HCT116 (cell line): ENCODE results near the gene EDEM1. TPM values are rescaled to one million over a fixed set of nuclear protein-coding genes. Genes with fewer than 3 reads are reported as not detected.
"Not testable (repeated sequence)": the region's sequence is repeated elsewhere in the genome, so short reads cannot be mapped to it uniquely, and the experiment has no call there.

Source experiments
- ATAC-seq: fragments of 200-7000 bp; cut with Tn5 transposase; 2 replicates; pipeline ENCODE4 v1.9.1; 2020; ENCODE audit warnings: mild to moderate bottlenecking, moderate library complexity
- BruUV-seq: library from RNA; stranded (reverse); fragments of 400-500 nt; replicated peaks from 2 replicates; lab custom pipeline; 2021; lab: Mats Ljungman, UMichigan
- CTCF ChIA-PET: fragments of 300-600 bp; sonication (Branson Sonifier 250); formaldehyde crosslinking; loops from one replicate; lab custom pipeline; 2021; ENCODE audit warnings: antibody characterized with exemption; lab: Charles Lee
- POLR2A ChIA-PET: fragments of 300-600, 350-600 bp; sonication (Branson Sonifier 250); formaldehyde crosslinking; loops from one replicate; lab custom pipeline; 2021; ENCODE audit warnings: antibody characterized with exemption; lab: Charles Lee
- RAD21 ChIA-PET, 2 experiments: fragments of 300-600 bp; sonication (Branson Sonifier 250); formaldehyde crosslinking; loops; one replicate each; lab custom pipeline; 2023; ENCODE audit warnings: low total read pairs in 2 of 2; ENCODE audit not compliant: uncharacterized antibody in 2 of 2, unreplicated experiment in 2 of 2, low non-redundant PET in 1 of 2; lab: Charles Lee
- DNase-seq: peaks from one replicate; pipeline ENCODE4 v3.0.0-alpha.2; 2010; ENCODE audit warnings: low read depth, low spot score
- H2AFZ ChIP-seq: fragments of 200-600 bp; shearing (Covaris generic), sonication (generic); 2 replicates; pipeline ENCODE4 v1.6.1; 2017; ENCODE audit warnings: low read depth, mixed run types, mixed read lengths, antibody characterized with exemption, low read length; ENCODE audit not compliant: poor library complexity, severe bottlenecking
- H3K27ac ChIP-seq: 2 replicates; pipeline ENCODE4 v1.5.1; 2012; ENCODE audit warnings: low read depth, low read length
- H3K27me3 ChIP-seq: fragments of 200-600 bp; sonication (generic); 2 replicates; pipeline ENCODE4 v1.6.1; 2016; ENCODE audit warnings: mixed run types, low read length, mixed read lengths; ENCODE audit not compliant: insufficient read depth
- H3K36me3 ChIP-seq, 2 experiments: fragments of 200-500 bp in 1 of 2; fragments of 200-600 bp in 1 of 2; sonication (Bioruptor generic) in 1 of 2; sonication (generic) in 1 of 2; 2 replicates each; pipeline versions ENCODE4 v1.5.1 to v1.6.1; 2014 to 2016; ENCODE audit warnings: low read length in 2 of 2, inconsistent platforms in 1 of 2, mixed read lengths in 1 of 2, mixed run types in 1 of 2; ENCODE audit not compliant: insufficient read depth in 2 of 2, control insufficient read depth in 1 of 2
- H3K4me1 ChIP-seq, 2 experiments: fragments of 200-600 bp in 1 of 2; sonication (generic) in 1 of 2; 2 replicates each; pipeline versions ENCODE4 v1.5.1 to v1.6.1; 2012 to 2017; ENCODE audit warnings: low read length in 2 of 2, inconsistent platforms in 1 of 2, mild to moderate bottlenecking in 1 of 2, mixed read lengths in 1 of 2, mixed run types in 1 of 2, moderate library complexity in 1 of 2; ENCODE audit not compliant: insufficient read depth in 2 of 2, control insufficient read depth in 1 of 2
- H3K4me2 ChIP-seq: fragments of 200-600 bp; sonication (generic); 2 replicates; pipeline ENCODE4 v1.6.1; 2017; ENCODE audit warnings: mixed run types, low read length, mixed read lengths
- H3K4me3 ChIP-seq, 2 experiments: fragments of 200-600 bp in 1 of 2; sonication (generic) in 1 of 2; replicated peaks in 1 of 2; 2 replicates each; pipeline ENCODE4 v1.5.1; 2011 to 2016; ENCODE audit warnings: low read length in 2 of 2, control low read depth in 1 of 2, low read depth in 1 of 2, mild to moderate bottlenecking in 1 of 2, mixed read lengths in 1 of 2, mixed run types in 1 of 2
- H3K79me2 ChIP-seq: fragments of 200-600 bp; sonication (generic); 2 replicates; pipeline ENCODE4 v1.6.1; 2017; ENCODE audit warnings: mild to moderate bottlenecking, mixed run types, low read length, moderate library complexity, mixed read lengths; ENCODE audit not compliant: insufficient read depth
- H3K9ac ChIP-seq: fragments of 200-600 bp; sonication (generic); 2 replicates; pipeline ENCODE4 v1.6.1; 2016; ENCODE audit warnings: low read length, mixed read lengths
- H3K9me2 ChIP-seq: fragments of 200-600 bp; sonication (generic), shearing (Covaris generic); 2 replicates; pipeline ENCODE4 v1.6.1; 2017; ENCODE audit warnings: mixed run types, mild to moderate bottlenecking, moderate library complexity; ENCODE audit not compliant: insufficient read depth
- H3K9me3 ChIP-seq, 2 experiments: fragments of 200-500 bp in 1 of 2; fragments of 200-600 bp in 1 of 2; sonication (Bioruptor generic) in 1 of 2; sonication (generic) in 1 of 2; 2 replicates each; pipeline ENCODE4 v1.6.1; 2014 to 2017; ENCODE audit warnings: low read length in 2 of 2, mixed read lengths in 2 of 2, inconsistent platforms in 1 of 2, low read depth in 1 of 2, mild to moderate bottlenecking in 1 of 2, mixed run types in 1 of 2, moderate library complexity in 1 of 2; ENCODE audit not compliant: control insufficient read depth in 1 of 2, insufficient read depth in 1 of 2
- H4K20me1 ChIP-seq: fragments of 200-600 bp; sonication (generic), shearing (Covaris generic); 2 replicates; pipeline ENCODE4 v1.6.1; 2017; ENCODE audit warnings: mixed run types, mild to moderate bottlenecking, moderate library complexity; ENCODE audit not compliant: insufficient read depth
- ATF3 ChIP-seq: IDR thresholded peaks from 2 replicates; pipeline ENCODE4 v1.6.1; 2012
- CEBPB ChIP-seq: IDR thresholded peaks from 2 replicates; pipeline ENCODE4 v1.6.1; 2012; ENCODE audit warnings: low read depth
- CTCF ChIP-seq, 3 experiments: fragments of 200-600 bp in 1 of 3; sonication (generic) in 1 of 3; IDR thresholded peaks in 2 of 3; conservative IDR thresholded peaks in 1 of 3; 2 replicates each; pipeline ENCODE4 v1.5.1; 2012 to 2017; ENCODE audit warnings: low read depth in 2 of 3, low read length in 2 of 3, antibody characterized with exemption in 1 of 3, borderline replicate concordance in 1 of 3, control low read depth in 1 of 3, mild to moderate bottlenecking in 1 of 3, mixed read lengths in 1 of 3, mixed run types in 1 of 3, moderate library complexity in 1 of 3; ENCODE audit not compliant: insufficient read depth in 1 of 3
- EGR1 ChIP-seq: IDR thresholded peaks from 2 replicates; pipeline ENCODE4 v1.6.1; 2012; ENCODE audit warnings: low read depth
- ELF1 ChIP-seq: IDR thresholded peaks from 2 replicates; pipeline ENCODE4 v1.6.1; 2012; ENCODE audit warnings: low read depth, borderline replicate concordance
- EZH2 ChIP-seq: fragments of 200-600 bp; sonication (generic); IDR thresholded peaks from 2 replicates; pipeline ENCODE4 v1.6.1; 2017; ENCODE audit warnings: antibody characterized with exemption, mixed run types
- EZH2phosphoT487 ChIP-seq: fragments of 200-600 bp; IDR thresholded peaks from 2 replicates; pipeline ENCODE4 v1.6.1; 2018; ENCODE audit warnings: antibody characterized with exemption, borderline replicate concordance
- JUND ChIP-seq: IDR thresholded peaks from 2 replicates; pipeline ENCODE4 v1.6.1; 2012
- RAD21 ChIP-seq: IDR thresholded peaks from 2 replicates; pipeline ENCODE4 v1.6.1; 2012; ENCODE audit warnings: low read depth, mild to moderate bottlenecking
- SP1 ChIP-seq: IDR thresholded peaks from 2 replicates; pipeline ENCODE4 v1.6.1; 2012; ENCODE audit warnings: low read depth
- TCF7L2 ChIP-seq: IDR thresholded peaks from 2 replicates; pipeline ENCODE4 v1.7.0; 2011; ENCODE audit warnings: borderline replicate concordance, inconsistent platforms; ENCODE audit not compliant: insufficient read depth, insufficient read length; ENCODE audit errors: extremely low read depth
- YY1 ChIP-seq: IDR thresholded peaks from 2 replicates; pipeline ENCODE4 v1.6.1; 2011; ENCODE audit warnings: low read length, low read depth, moderate library complexity, mild to moderate bottlenecking; ENCODE audit not compliant: insufficient replicate concordance; ENCODE audit errors: extremely low read depth
- ZNF274 ChIP-seq: fragments of 200-500 bp; sonication (Bioruptor generic); IDR thresholded peaks from 2 replicates; pipeline ENCODE4 v1.6.1; 2014; ENCODE audit warnings: mild to moderate bottlenecking, low read depth, low read length, inconsistent platforms
- intact Hi-C: fragments of 100-400 bp; cut with micrococcal nuclease; formaldehyde crosslinking; loops from 2 replicates; pipeline ENCODE4 v1.10.0; 2022
- total RNA-seq: library from RNA; stranded (reverse); gene quantifications from one replicate; pipeline ENCODE4 v1.2.1, GENCODE V29; 2021; ENCODE audit not compliant: unreplicated experiment
- TF ChIP-seq, protein P1 (sequence below): IDR thresholded peaks from 2 replicates; pipeline ENCODE4 v1.6.1; 2012; ENCODE audit warnings: low read depth

The EDEM1 gene
- total RNA-seq, 1 experiment from 2014 or later: 23.7 TPM

- H3K9me3 ChIP-seq: no peaks in the 10 kb centered on the region
- CTCF ChIA-PET: no interaction called here
- H3K9ac ChIP-seq: no peak overlapping the region
- H3K79me2 ChIP-seq: no peaks in the 10 kb centered on the region
- no peaks in the 10 kb centered on the region for H3K9me2 ChIP-seq
- POLR2A ChIA-PET: no interaction called here
- H3K27me3 ChIP-seq: no peaks in the 10 kb centered on the region
- no peak overlapping the region for H3K4me2 ChIP-seq
- ATAC-seq: no peak
- H3K4me1 ChIP-seq: no peaks in the 10 kb centered on the region
- H3K4me3 ChIP-seq: no peak overlapping the region
- no peak overlapping the region for H3K27ac ChIP-seq
- no peak overlapping the region for H2AFZ ChIP-seq
- H3K36me3 ChIP-seq: 0 out of 4 replicates have a peak, but pooled peaks cover 0 to 7% of the 10 kb centered on the region in 2 experiments
- RAD21 ChIA-PET: no interaction called here
- no TSS peak for BruUV-seq
- TF ChIP-seq ELF1 (no peak), CEBPB (no peak), SP1 (no peak), CTCF (IDR thresholded peaks at IDR 0.05 in 2 of 3, conservative IDR thresholded peaks at IDR 0.05 in 1 of 3; ENCODE audit: borderline replicate concordance in 1 of 3, insufficient read depth in 1 of 3, low read depth in 2 of 3, low read length in 2 of 3) (no peak), EZH2phosphoT487 (no peak), ZNF274 (no peak), ATF3 (no peak), EZH2 (no peak), RAD21 (no peak), EGR1 (no peak), JUND (no peak), TCF7L2 (no peak), YY1 (no peak)
- TF ChIP-seq, protein P1, sequence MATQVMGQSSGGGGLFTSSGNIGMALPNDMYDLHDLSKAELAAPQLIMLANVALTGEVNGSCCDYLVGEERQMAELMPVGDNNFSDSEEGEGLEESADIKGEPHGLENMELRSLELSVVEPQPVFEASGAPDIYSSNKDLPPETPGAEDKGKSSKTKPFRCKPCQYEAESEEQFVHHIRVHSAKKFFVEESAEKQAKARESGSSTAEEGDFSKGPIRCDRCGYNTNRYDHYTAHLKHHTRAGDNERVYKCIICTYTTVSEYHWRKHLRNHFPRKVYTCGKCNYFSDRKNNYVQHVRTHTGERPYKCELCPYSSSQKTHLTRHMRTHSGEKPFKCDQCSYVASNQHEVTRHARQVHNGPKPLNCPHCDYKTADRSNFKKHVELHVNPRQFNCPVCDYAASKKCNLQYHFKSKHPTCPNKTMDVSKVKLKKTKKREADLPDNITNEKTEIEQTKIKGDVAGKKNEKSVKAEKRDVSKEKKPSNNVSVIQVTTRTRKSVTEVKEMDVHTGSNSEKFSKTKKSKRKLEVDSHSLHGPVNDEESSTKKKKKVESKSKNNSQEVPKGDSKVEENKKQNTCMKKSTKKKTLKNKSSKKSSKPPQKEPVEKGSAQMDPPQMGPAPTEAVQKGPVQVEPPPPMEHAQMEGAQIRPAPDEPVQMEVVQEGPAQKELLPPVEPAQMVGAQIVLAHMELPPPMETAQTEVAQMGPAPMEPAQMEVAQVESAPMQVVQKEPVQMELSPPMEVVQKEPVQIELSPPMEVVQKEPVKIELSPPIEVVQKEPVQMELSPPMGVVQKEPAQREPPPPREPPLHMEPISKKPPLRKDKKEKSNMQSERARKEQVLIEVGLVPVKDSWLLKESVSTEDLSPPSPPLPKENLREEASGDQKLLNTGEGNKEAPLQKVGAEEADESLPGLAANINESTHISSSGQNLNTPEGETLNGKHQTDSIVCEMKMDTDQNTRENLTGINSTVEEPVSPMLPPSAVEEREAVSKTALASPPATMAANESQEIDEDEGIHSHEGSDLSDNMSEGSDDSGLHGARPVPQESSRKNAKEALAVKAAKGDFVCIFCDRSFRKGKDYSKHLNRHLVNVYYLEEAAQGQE: no peak
- TF ChIP-seq, all 23 proteins: peak for 0
- intact Hi-C loops: no loop called here
- no peak for DNase-seq
- no peaks in the 10 kb centered on the region for H4K20me1 ChIP-seq
Observed at GRCh38 chr3:5181469-5182141, 5.9 kb upstream of the EDEM1 start.

DNA sequence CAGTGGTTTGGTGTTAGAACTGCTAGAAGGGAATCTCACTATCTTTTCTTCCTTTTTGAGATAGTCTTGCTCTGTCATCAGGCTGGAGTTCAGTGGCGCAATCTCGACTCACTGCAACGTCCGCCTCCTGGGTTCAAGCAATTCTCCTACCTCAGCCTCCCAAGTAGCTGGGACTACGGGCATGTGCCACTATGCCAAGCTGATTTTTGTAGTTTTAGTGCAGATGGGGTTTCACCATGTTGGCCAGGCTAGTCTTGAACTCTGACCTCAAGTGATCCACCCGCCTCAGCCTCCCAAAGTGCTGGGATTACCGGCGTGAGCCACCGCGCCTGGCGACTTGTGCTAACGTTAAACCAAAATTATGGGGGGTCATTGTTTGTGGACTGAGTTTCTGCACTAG lies 3.8 kb upstream of the EDEM1 start:
- H3K4me1 ChIP-seq, H3K36me3 ChIP-seq, H4K20me1 ChIP-seq, H3K9me3 ChIP-seq, DNase-seq, H3K4me3 ChIP-seq, H3K27me3 ChIP-seq, H3K4me2 ChIP-seq, POLR2A ChIA-PET, CTCF ChIA-PET, H3K27ac ChIP-seq, intact Hi-C loops, RAD21 ChIA-PET, H3K9ac ChIP-seq, H2AFZ ChIP-seq, ATAC-seq, H3K9me2 ChIP-seq, BruUV-seq: not testable (repeated sequence)
- peaks cover 11% of the 10 kb centered on the region for H3K79me2 ChIP-seq
